ENCODE results near the gene TMEM14A. TPM values are rescaled to one million over a fixed set of nuclear protein-coding genes. Genes with fewer than 3 reads are reported as not detected.

Gene TMEM14A
- total RNA-seq, 4 donors from 2014 or later, result 12.5 to 35.8 (median 19.4) TPM; not detected in 1

DNA sequence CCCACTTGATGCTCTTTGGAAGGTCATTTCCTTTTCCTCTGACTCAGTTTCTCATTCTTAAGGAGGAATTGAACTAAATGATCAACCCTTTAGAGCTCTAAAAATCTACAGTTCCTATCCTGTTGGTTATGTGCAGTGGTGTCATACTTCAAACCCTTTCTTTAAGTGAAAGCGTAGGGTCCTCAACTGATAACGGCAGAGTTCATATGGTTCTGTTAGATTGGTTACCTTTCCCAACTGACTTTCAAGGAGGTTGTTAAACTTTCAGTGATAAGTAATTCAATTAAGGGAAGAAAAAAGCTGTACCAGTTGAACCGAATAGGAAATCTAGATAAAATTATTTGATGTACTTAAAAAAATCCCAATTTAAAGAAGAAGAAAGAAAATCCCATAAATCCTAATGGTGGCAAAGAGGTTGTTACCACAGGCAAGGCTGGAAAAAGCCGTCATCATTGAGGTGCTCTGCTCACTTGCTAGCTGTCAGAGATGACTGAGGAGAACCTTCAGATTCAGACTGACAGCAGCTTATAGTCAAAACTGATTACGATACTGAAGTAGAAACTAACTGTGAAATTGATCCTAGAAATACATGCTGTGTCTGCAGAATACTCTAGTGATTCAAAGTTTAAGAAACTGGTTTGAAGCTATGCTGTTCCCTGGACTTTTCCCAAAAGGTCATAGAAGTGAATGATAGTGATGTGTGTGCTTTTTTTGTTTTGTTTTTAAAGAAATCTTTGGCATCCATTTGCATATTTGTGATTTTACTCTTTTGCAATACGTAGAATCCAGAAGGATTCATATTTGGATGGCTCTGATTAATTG is 16.2 kb downstream of the TMEM14A start:
- H3K9me3 ChIP-seq, result no peaks in the 10 kb centered on the region
- TF ChIP-seq POLR2A (IDR thresholded peaks at IDR 0.05), result no peak
- no peak for TF ChIP-seq POLR2AphosphoS5 (IDR thresholded peaks at IDR 0.05)
- TF ChIP-seq CTCF (IDR thresholded peaks at IDR 0.05), result no peak
- TF ChIP-seq EP300 (IDR thresholded peaks at IDR 0.05; ENCODE audit: low read depth), result no peak
- in situ Hi-C loops (cut with MboI; ENCODE audit: low pct_ligation_motif_present in 1 of 4, low pct_unique_long_range_greater_than_20kb in 1 of 4, low sequenced_read_pairs in 3 of 4) (no loop called here), intact Hi-C loops (cut with DNase I; ENCODE audit: low total_unique reads) (no loop called here)
- DNase-seq, result no peak
- peaks cover 0 to 22% (median 0%) of the 10 kb centered on the region in 4 donors for H3K36me3 ChIP-seq
- WGBS, 2 donors (ENCODE audit: low coverage in 1 of 2), result 93 to 97% methylated on average over 6 of the region's 6 CpGs
- H3K4me3 ChIP-seq, result no peak overlapping the region
- H3K27me3 ChIP-seq, result no peaks in the 10 kb centered on the region
- H3K4me1 ChIP-seq, result no peaks in the 10 kb centered on the region
- no peak overlapping the region for H3K27ac ChIP-seq

- 87 to 88% methylated on average over 3 of the region's 3 CpGs for WGBS, 2 donors (ENCODE audit: low coverage in 1 of 2)
- no peak overlapping the region for H3K27ac ChIP-seq
- TF ChIP-seq CTCF (IDR thresholded peaks at IDR 0.05) (no peak), POLR2AphosphoS5 (IDR thresholded peaks at IDR 0.05) (no peak), POLR2A (IDR thresholded peaks at IDR 0.05) (no peak), EP300 (IDR thresholded peaks at IDR 0.05; ENCODE audit: low read depth) (no peak)
- H3K4me1 ChIP-seq, result no peaks in the 10 kb centered on the region
- DNase-seq, result no peak
- H3K27me3 ChIP-seq, result no peaks in the 10 kb centered on the region
- no peaks in the 10 kb centered on the region for H3K9me3 ChIP-seq
- in situ Hi-C loops (cut with MboI; ENCODE audit: low pct_ligation_motif_present in 1 of 4, low pct_unique_long_range_greater_than_20kb in 1 of 4, low sequenced_read_pairs in 3 of 4) (no loop called here), intact Hi-C loops (cut with DNase I; ENCODE audit: low total_unique reads) (no loop called here)
- H3K36me3 ChIP-seq, result peaks cover 0 to 11% (median 0%) of the 10 kb centered on the region in 4 donors
- no peak overlapping the region for H3K4me3 ChIP-seq
Observed at GRCh38 chr6:52689857-52690256, 18.9 kb downstream of the TMEM14A start.

DNA sequence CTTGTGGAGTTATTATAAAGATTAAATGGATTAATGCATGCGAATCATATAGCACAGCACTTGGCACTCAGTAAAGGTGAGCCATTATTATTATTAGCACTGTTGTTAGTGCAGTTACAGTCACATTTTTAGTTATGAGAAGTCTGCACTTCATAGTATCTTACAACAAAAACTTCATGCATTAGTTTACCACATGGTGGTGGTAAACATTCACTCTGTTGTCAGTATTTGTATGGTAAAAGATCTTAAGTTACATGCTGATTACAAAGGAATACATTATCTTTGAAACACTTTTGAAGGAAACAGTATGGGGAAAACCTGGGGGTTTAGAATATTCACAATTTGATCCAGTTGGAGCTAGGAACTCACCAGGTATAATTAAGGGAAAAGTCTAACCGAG is 20.8 kb downstream of the TMEM14A start:
- in situ Hi-C loops (cut with MboI; ENCODE audit: low pct_ligation_motif_present in 1 of 4, low pct_unique_long_range_greater_than_20kb in 1 of 4, low sequenced_read_pairs in 3 of 4) (no loop called here), intact Hi-C loops (cut with DNase I; ENCODE audit: low total_unique reads) (no loop called here)
- no peak overlapping the region for H3K27ac ChIP-seq
- no peak for DNase-seq
- no peaks in the 10 kb centered on the region for H3K27me3 ChIP-seq
- H3K9me3 ChIP-seq, result no peaks in the 10 kb centered on the region
- TF ChIP-seq CTCF (IDR thresholded peaks at IDR 0.05) (no peak), POLR2A (IDR thresholded peaks at IDR 0.05) (no peak), POLR2AphosphoS5 (IDR thresholded peaks at IDR 0.05) (no peak), EP300 (IDR thresholded peaks at IDR 0.05; ENCODE audit: low read depth) (no peak)
- H3K4me3 ChIP-seq, result no peak overlapping the region
- H3K4me1 ChIP-seq, result no peaks in the 10 kb centered on the region
- WGBS, 2 donors (ENCODE audit: low coverage in 1 of 2), result 82 to 85% methylated on average over 2 of the region's 2 CpGs
- no peaks in the 10 kb centered on the region for H3K36me3 ChIP-seq

- no peak for DNase-seq
- WGBS, 2 donors (ENCODE audit: low coverage in 1 of 2), result 86 to 92% methylated on average over 2 to 4 of the region's 4 CpGs
- Histone ChIP-seq H3K27me3 (no peaks in the 10 kb centered on the region), H3K36me3 (no peaks in the 10 kb centered on the region), H3K4me1 (no peaks in the 10 kb centered on the region), H3K9me3 (no peaks in the 10 kb centered on the region), H3K27ac (no peak overlapping the region), H3K4me3 (no peak overlapping the region)
- in situ Hi-C loops (cut with MboI; ENCODE audit: low pct_ligation_motif_present in 1 of 4, low pct_unique_long_range_greater_than_20kb in 1 of 4, low sequenced_read_pairs in 3 of 4), result no loop called here
- TF ChIP-seq CTCF (IDR thresholded peaks at IDR 0.05) (no peak), POLR2A (IDR thresholded peaks at IDR 0.05) (no peak), POLR2AphosphoS5 (IDR thresholded peaks at IDR 0.05) (no peak), EP300 (IDR thresholded peaks at IDR 0.05; ENCODE audit: low read depth) (no peak)
- intact Hi-C loops (cut with DNase I; ENCODE audit: low total_unique reads), result no loop called here
Observed at GRCh38 chr6:52693773-52694172, 22.9 kb downstream of the TMEM14A start.
